ENCODE measurements around the gene TEX36. TPM values are rescaled to one million over a fixed set of nuclear protein-coding genes. Genes with fewer than 3 reads are reported as not detected.

The TEX36 gene
- total RNA-seq, 4 donors from 2014 or later = not detected

DNA sequence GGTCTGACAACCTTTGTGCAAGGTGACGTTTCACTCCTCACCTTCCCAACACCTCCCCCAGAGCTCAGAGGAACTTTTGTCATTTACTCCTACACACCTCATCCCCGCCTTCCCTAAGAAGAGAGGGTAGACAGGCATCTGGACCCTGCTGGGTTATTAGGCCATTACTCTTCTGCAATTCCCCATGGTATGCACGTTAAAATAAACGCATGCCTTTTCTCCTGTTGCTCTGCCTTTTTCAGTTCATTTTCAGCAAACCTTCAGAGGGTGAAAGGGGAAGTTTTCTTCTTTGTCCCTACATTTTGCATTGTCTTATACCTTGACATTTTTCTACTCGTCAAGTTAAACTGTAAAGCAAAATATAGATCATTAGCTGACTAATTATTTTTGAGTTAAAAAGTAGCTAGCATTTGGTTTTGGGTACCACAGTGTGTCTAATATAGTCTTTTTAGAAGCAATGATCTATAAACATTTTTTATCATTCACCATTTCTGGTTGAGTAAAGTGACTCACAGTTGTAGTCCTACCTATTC is 26.1 kb upstream of the TEX36 start:
- Histone ChIP-seq H3K36me3 (peaks cover 0 to 4% of the 10 kb centered on the region in 2 donors), H3K27me3 (no peaks in the 10 kb centered on the region), H3K9me3 (peaks cover 0 to 7% (median 0%) of the 10 kb centered on the region in 3 donors), H3K27ac (no peak overlapping the region), H3K4me3 (no peak overlapping the region), H3K4me1 (peaks cover 0 to 17% (median 0%) of the 10 kb centered on the region in 3 donors)
- no peak for ATAC-seq
- 51 to 70% methylated on average over 5 of the region's 5 CpGs for whole genome bisulfite sequencing, 2 donors (ENCODE audit: low coverage in 1 of 2)
- TF ChIP-seq POLR2AphosphoS5 (IDR thresholded peaks at IDR 0.05) (no peak), EP300 (IDR thresholded peaks at IDR 0.05) (no peak), POLR2A (IDR thresholded peaks at IDR 0.05) (no peak)
- TF ChIP-seq, protein P1, sequence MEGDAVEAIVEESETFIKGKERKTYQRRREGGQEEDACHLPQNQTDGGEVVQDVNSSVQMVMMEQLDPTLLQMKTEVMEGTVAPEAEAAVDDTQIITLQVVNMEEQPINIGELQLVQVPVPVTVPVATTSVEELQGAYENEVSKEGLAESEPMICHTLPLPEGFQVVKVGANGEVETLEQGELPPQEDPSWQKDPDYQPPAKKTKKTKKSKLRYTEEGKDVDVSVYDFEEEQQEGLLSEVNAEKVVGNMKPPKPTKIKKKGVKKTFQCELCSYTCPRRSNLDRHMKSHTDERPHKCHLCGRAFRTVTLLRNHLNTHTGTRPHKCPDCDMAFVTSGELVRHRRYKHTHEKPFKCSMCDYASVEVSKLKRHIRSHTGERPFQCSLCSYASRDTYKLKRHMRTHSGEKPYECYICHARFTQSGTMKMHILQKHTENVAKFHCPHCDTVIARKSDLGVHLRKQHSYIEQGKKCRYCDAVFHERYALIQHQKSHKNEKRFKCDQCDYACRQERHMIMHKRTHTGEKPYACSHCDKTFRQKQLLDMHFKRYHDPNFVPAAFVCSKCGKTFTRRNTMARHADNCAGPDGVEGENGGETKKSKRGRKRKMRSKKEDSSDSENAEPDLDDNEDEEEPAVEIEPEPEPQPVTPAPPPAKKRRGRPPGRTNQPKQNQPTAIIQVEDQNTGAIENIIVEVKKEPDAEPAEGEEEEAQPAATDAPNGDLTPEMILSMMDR (IDR thresholded peaks at IDR 0.05) = no peak

DNA sequence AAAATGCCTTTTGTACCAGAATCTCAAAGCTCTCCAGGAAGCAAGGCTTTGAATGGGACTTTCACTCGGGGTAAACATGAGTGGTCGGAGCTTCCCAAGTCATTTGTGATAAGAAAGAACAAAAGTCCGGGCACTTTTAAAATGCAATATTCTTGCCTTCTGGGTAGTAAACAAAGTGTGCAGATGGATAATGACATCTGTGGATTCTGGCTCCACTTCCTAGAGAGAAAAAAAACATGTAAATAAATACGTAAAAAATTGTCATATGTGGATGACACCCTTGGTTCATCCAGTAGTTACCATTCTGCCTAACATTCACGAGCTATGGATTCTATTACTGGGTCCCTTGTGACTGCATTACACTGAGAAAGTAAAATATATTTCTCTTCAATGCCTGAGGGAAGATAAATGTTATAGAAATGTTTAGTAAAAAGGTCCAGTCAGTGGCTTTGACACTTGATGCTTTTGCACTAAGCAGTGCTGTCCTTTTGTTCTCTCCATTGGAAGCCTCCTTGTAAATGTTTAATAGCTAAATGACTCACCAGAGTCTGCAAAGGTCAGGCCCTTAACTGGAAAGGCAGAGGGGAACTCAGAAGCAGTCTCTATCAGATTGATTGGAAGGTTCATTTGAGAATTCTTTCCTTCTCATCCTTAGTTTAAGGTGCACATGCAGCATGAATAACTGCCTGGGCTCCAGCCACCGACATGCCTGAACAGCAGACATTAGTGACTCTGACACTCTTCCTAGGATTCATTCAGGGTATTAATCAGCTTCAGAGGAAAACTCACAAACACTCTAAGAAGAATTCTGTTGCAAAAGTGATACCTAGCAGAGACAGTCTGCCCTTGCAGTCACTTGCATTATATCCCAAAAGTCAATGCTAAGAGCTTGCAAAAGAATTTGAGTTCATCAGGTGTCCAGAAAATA is 24.8 kb upstream of the TEX36 start:
- 44 to 66% methylated on average over 6 of the region's 6 CpGs for WGBS, 2 donors (ENCODE audit: low coverage in 1 of 2)
- H3K27me3 ChIP-seq = no peaks in the 10 kb centered on the region

DNA sequence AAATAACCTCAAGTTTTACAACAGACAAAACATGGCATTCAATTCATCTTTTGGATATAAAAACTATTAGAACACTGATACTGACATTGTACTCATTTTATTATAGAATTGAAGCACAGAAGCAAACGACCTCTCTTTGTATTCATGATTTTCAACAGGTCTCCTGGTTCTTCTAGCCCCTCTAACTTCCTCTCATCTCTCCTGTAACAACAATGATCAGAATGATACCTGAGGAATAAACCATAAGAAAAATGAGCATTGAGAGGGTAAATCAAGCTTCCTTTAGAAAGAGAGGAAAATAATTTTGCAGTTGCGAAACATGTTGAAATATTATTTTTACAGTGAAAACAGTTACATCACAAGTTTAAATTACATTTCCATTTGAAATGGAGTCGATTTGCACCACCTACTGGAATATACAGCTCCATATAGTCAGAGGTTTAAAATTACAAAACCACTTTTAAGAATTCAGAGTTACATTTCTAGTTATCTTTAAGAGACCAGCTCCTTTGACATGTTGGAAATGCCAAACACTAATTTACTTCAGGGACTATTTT is 17.5 kb upstream of the TEX36 start:
- H3K36me3 ChIP-seq = no peaks in the 10 kb centered on the region
- 19 to 38% methylated on average over 3 of the region's 3 CpGs for WGBS, 2 donors (ENCODE audit: low coverage in 1 of 2)
- no peak overlapping the region for H3K4me3 ChIP-seq
- no peaks in the 10 kb centered on the region for H3K4me1 ChIP-seq
- H3K27me3 ChIP-seq = no peaks in the 10 kb centered on the region
- H3K9me3 ChIP-seq = no peaks in the 10 kb centered on the region
- ATAC-seq = no peak
- H3K27ac ChIP-seq = no peak overlapping the region
- no peak for TF ChIP-seq POLR2A (IDR thresholded peaks at IDR 0.05)
- TF ChIP-seq, protein P1 (IDR thresholded peaks at IDR 0.05) = peak in 1 of 4 experiments; percentile 10

More for the DNA sequence above, 24.8 kb upstream of the TEX36 start:
- Histone ChIP-seq H3K27ac (no peak overlapping the region), H3K36me3 (peaks cover 0 to 4% of the 10 kb centered on the region in 2 donors), H3K4me1 (peaks cover 0 to 17% (median 0%) of the 10 kb centered on the region in 3 donors), H3K9me3 (peaks cover 0 to 7% (median 0%) of the 10 kb centered on the region in 3 donors), H3K4me3 (no peak overlapping the region)
- ATAC-seq = no peak
- TF ChIP-seq POLR2A (IDR thresholded peaks at IDR 0.05) (no peak), POLR2AphosphoS5 (IDR thresholded peaks at IDR 0.05) (no peak), EP300 (IDR thresholded peaks at IDR 0.05) (no peak)
- TF ChIP-seq, protein P1 (IDR thresholded peaks at IDR 0.05) = no peak

DNA sequence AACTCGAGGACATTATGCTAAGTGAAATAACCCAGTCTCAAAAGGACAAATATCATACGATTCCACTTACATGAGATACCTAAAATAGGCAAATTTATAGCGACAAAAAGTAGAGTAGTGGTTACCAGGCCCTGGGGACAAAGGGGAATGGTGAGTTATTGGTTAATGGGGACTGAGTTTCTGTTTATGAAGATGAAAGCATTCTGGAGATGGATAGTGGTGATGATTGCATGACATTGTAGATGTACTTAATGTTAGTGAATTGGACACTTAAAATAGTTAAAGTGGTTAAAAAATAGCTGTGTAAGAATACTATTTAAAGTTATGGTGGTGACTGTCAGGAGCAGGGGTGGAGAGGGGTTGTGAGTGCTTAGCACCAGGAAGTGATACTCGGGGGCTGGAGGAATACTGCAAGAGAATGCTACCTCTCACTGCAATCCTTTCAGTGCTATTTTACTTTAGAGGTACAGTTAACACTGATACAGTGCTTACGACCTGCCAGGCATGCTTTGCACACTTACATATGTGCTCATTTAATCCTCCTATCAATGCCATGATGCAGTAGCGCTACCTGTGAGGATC is 16.7 kb upstream of the TEX36 start:
- Histone ChIP-seq H3K27ac (no peak overlapping the region), H3K36me3 (no peaks in the 10 kb centered on the region), H3K27me3 (no peaks in the 10 kb centered on the region), H3K4me3 (no peak overlapping the region), H3K4me1 (no peaks in the 10 kb centered on the region), H3K9me3 (no peaks in the 10 kb centered on the region)
- WGBS, 2 donors (ENCODE audit: low coverage in 1 of 2) = 76 to 84% methylated on average over 4 to 6 of the region's 6 CpGs
- ATAC-seq = no peak
- TF ChIP-seq POLR2AphosphoS5 (IDR thresholded peaks at IDR 0.05) (no peak), EP300 (IDR thresholded peaks at IDR 0.05) (no peak), POLR2A (IDR thresholded peaks at IDR 0.05) (no peak)
- TF ChIP-seq, protein P1 (IDR thresholded peaks at IDR 0.05) = no peak
